SK-N-SH (cell line): Measurements from ENCODE around the gene ELAC1.

Experiments used
- ELF1 ChIP-seq: IDR thresholded peaks from 2 replicates; pipeline ENCODE4 v1.4.0; 2012
- FOXJ3 ChIP-seq: sonication (generic); formaldehyde crosslinking; IDR thresholded peaks from 2 replicates; pipeline ENCODE4 v1.5.1; 2020; ENCODE audit warnings: mild to moderate bottlenecking, missing genetic modification reagents
- POLR2AphosphoS5 ChIP-seq: IDR thresholded peaks from 2 replicates; pipeline ENCODE4 v1.6.1; 2012; ENCODE audit warnings: low read depth, low read length
- TF ChIP-seq, protein P1 (sequence below): fragments of 200-600 bp; sonication (generic); IDR thresholded peaks from 2 replicates; pipeline ENCODE4 v1.6.1; 2017; ENCODE audit warnings: antibody characterized with exemption, mild to moderate bottlenecking, moderate library complexity
- TF ChIP-seq, protein P2 (sequence below): IDR thresholded peaks from 2 replicates; pipeline ENCODE4 v1.6.1; 2012; ENCODE audit warnings: mild to moderate bottlenecking, low read depth, low read length, moderate library complexity

DNA sequence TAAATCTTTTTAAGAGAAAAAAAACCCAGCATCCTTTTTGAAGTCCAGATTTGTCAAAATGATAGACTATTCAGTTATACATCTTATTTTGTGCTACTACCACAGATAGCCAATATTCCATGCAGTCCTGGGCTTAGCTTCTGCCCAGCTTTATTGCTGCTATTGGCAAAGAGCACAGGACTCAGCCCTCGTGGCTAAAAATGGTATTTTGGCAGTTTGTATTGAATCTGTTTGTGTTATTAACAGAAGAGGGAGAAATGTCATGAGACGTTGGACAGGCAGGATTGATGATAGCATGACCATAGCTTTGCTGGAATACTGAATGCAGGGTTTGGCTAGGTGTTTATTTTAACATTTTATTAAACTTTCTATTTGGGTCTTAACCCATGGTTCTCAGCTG, 19.4 kb downstream of the ELAC1 start:
- TF ChIP-seq, protein P1, sequence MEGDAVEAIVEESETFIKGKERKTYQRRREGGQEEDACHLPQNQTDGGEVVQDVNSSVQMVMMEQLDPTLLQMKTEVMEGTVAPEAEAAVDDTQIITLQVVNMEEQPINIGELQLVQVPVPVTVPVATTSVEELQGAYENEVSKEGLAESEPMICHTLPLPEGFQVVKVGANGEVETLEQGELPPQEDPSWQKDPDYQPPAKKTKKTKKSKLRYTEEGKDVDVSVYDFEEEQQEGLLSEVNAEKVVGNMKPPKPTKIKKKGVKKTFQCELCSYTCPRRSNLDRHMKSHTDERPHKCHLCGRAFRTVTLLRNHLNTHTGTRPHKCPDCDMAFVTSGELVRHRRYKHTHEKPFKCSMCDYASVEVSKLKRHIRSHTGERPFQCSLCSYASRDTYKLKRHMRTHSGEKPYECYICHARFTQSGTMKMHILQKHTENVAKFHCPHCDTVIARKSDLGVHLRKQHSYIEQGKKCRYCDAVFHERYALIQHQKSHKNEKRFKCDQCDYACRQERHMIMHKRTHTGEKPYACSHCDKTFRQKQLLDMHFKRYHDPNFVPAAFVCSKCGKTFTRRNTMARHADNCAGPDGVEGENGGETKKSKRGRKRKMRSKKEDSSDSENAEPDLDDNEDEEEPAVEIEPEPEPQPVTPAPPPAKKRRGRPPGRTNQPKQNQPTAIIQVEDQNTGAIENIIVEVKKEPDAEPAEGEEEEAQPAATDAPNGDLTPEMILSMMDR: no peak
- no peak for TF ChIP-seq ELF1
- TF ChIP-seq, protein P2, sequence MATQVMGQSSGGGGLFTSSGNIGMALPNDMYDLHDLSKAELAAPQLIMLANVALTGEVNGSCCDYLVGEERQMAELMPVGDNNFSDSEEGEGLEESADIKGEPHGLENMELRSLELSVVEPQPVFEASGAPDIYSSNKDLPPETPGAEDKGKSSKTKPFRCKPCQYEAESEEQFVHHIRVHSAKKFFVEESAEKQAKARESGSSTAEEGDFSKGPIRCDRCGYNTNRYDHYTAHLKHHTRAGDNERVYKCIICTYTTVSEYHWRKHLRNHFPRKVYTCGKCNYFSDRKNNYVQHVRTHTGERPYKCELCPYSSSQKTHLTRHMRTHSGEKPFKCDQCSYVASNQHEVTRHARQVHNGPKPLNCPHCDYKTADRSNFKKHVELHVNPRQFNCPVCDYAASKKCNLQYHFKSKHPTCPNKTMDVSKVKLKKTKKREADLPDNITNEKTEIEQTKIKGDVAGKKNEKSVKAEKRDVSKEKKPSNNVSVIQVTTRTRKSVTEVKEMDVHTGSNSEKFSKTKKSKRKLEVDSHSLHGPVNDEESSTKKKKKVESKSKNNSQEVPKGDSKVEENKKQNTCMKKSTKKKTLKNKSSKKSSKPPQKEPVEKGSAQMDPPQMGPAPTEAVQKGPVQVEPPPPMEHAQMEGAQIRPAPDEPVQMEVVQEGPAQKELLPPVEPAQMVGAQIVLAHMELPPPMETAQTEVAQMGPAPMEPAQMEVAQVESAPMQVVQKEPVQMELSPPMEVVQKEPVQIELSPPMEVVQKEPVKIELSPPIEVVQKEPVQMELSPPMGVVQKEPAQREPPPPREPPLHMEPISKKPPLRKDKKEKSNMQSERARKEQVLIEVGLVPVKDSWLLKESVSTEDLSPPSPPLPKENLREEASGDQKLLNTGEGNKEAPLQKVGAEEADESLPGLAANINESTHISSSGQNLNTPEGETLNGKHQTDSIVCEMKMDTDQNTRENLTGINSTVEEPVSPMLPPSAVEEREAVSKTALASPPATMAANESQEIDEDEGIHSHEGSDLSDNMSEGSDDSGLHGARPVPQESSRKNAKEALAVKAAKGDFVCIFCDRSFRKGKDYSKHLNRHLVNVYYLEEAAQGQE: no peak
- no peak for TF ChIP-seq POLR2AphosphoS5
- TF ChIP-seq FOXJ3 (CRISPR knock-in tag): no peak
